Osteocyte (in vitro differentiated cells): ENCODE results near the gene HELT. TPM values are rescaled to one million over a fixed set of nuclear protein-coding genes. Genes with fewer than 3 reads are reported as not detected.

Experiments
- DNase-seq: peaks from one replicate; pipeline ENCODE4 v3.0.0; 2021; ENCODE audit warnings: mixed read lengths; ENCODE audit not compliant: unreplicated experiment; ENCODE audit errors: extremely low spot score
- H3K27ac Mint-ChIP-seq: one replicate; pipeline ENCODE4 v1.8.0; 2021; ENCODE audit warnings: mild to moderate bottlenecking, mixed read lengths; ENCODE audit not compliant: unreplicated experiment
- H3K27me3 Mint-ChIP-seq: one replicate; pipeline ENCODE4 v1.8.0; 2021; ENCODE audit warnings: mixed read lengths; ENCODE audit not compliant: unreplicated experiment
- H3K36me3 Mint-ChIP-seq: one replicate; pipeline ENCODE4 v1.8.0; 2021; ENCODE audit warnings: mixed read lengths; ENCODE audit not compliant: unreplicated experiment
- H3K4me1 Mint-ChIP-seq: one replicate; pipeline ENCODE4 v1.8.0; 2021; ENCODE audit warnings: mixed read lengths; ENCODE audit not compliant: unreplicated experiment
- H3K4me3 Mint-ChIP-seq: one replicate; pipeline ENCODE4 v1.8.0; 2021; ENCODE audit warnings: mild to moderate bottlenecking, moderate library complexity, mixed read lengths; ENCODE audit not compliant: unreplicated experiment
- H3K9me3 Mint-ChIP-seq: one replicate; pipeline ENCODE4 v1.8.0; 2021; ENCODE audit warnings: mixed read lengths; ENCODE audit not compliant: unreplicated experiment
- total RNA-seq: library from RNA; stranded (reverse); gene quantifications from 2 replicates; pipeline ENCODE4 v1.2.1, GENCODE V29; 2021
- TF ChIP-seq, protein P1 (sequence below): fragments of 200-600 bp; sonication (generic); IDR thresholded peaks from 2 replicates; pipeline ENCODE4 v1.5.0; 2021; ENCODE audit warnings: antibody characterized with exemption, mild to moderate bottlenecking, moderate library complexity

Gene HELT
- total RNA-seq, 1 donor from 2014 or later: not detected

DNA sequence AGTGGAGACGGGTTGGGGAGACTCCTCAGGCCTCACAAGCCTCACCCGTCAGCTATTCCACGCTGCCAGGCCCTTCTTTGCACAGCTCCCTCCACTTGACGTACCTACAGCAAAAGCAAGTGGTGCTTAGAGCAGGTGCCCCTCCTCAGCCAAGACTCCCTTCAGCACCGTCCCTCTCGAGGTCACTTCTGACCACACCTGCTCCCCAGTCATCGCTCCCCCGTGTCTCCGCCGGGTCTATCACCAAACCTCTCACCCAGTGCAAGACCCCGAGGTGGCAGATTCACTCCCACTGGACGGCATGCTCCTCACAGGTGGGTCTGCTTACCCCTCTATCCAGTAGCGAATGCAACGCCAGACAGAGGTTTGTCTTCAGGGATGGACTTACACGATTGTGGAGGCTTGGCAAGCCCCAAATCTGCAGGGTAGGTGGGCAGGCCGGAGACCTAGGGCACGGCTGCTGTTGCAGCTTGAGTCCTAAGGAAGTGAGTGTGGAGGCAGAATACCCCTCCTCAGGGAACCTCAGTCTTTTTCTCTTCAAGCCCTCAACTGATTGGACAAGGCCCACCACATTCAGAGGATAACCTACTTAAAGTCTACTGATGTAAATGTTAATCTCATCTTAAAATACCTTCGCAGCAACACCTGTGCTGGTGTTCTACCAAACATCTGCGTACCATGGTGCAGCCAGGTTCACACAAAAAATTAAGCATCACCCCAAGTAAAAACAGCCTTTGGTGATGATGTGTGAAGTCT, 14.5 kb upstream of the HELT start:
- TF ChIP-seq, protein P1, sequence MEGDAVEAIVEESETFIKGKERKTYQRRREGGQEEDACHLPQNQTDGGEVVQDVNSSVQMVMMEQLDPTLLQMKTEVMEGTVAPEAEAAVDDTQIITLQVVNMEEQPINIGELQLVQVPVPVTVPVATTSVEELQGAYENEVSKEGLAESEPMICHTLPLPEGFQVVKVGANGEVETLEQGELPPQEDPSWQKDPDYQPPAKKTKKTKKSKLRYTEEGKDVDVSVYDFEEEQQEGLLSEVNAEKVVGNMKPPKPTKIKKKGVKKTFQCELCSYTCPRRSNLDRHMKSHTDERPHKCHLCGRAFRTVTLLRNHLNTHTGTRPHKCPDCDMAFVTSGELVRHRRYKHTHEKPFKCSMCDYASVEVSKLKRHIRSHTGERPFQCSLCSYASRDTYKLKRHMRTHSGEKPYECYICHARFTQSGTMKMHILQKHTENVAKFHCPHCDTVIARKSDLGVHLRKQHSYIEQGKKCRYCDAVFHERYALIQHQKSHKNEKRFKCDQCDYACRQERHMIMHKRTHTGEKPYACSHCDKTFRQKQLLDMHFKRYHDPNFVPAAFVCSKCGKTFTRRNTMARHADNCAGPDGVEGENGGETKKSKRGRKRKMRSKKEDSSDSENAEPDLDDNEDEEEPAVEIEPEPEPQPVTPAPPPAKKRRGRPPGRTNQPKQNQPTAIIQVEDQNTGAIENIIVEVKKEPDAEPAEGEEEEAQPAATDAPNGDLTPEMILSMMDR: no peak
- Mint-ChIP-seq H3K36me3 (no peaks in the 10 kb centered on the region), H3K9me3 (no peaks in the 10 kb centered on the region), H3K27me3 (peaks cover 52% of the 10 kb centered on the region), H3K27ac (no peak overlapping the region), H3K4me1 (peaks cover 12% of the 10 kb centered on the region), H3K4me3 (no peak overlapping the region)
- no peak for DNase-seq

DNA sequence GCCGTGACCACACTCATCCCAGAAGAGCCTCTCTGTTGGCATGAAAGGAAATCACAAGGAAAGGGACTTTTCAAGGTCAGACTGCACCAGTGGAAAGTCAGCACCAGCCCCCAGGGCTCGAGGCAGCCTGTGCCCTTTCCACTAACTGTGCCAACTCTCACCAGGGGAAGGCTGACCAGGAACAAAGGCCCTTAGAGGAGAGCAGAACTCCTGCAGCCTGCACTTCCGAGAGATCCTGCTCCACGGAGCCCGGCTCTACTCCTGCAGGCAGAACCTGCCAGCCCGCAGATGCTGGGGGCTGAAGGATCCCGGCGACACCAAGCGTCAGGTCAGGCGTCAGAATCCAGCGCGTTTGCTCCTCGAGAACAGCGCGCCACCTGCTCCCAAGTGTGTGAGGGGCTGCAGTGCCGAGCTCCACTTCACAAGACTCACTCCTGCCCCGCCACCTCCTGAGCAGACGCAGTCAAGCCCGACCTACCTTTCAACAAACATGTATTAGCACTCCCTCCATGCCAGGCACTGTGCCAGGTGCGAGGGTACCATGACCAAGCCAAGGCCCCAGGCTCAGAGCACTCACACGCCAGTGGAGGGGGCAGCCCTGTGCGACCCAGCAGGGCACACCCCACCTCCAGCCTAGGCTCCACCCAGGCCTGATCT, 13.6 kb upstream of the HELT start:
- TF ChIP-seq, protein P1: no peak
- Mint-ChIP-seq H3K4me1 (peaks cover 12% of the 10 kb centered on the region), H3K27me3 (peaks cover 60% of the 10 kb centered on the region), H3K9me3 (no peaks in the 10 kb centered on the region), H3K27ac (no peak overlapping the region), H3K4me3 (peak overlapping the region; percentile 65), H3K36me3 (no peaks in the 10 kb centered on the region)
- DNase-seq: no peak

DNA sequence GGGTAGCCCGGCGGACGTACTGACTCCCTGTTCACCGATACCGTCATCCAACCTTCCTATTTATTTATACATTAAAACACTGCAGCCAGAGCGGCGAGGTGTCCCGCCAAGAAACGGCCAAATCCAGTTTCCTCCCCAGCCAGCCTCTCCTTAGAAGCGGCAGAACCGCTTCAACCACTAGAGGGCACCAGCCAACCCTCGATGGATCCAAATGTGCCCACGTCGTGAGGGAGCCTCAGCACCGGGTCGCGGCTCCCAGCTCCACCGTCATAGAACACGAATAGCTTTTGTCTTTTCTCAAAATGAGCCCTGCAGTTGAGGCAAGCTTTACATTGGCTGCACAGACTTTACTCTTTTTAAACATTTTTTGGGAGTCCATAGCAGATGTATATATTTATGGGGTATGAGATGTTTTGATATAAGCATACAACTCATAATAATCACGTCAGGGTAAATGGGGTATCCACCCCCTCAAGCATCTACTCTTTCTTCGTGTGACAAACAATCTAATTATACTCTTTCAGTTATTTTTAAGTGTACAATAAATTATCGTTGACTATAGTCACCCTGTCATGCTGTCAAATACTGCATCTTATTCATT, 13.0 kb upstream of the HELT start:
- Mint-ChIP-seq H3K36me3 (no peaks in the 10 kb centered on the region), H3K27ac (no peak overlapping the region), H3K9me3 (no peaks in the 10 kb centered on the region), H3K4me1 (peaks cover 12% of the 10 kb centered on the region), H3K27me3 (peaks cover 60% of the 10 kb centered on the region), H3K4me3 (peak overlapping the region; percentile 65)
- TF ChIP-seq, protein P1: peak; percentile 93
- DNase-seq: peak; percentile 91

DNA sequence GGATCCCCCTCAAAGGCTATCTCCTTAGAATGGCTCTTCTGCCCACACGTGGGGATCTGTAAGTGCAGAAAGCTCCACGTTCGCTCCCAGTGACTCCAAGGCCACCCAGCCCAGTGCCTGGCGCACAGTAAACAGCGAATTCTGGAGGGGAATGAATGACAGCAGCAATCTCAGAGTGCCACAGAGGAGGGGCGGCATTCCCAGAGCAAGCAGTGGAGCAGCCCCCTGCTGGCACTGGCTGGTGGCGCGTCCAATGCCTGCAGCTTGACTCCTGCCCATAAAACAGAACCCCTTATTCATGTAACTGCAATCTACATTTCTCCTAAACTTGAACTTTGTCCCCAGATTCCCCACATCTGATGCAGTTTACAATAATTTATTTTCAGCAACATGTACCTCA, 6.9 kb upstream of the HELT start:
- Mint-ChIP-seq H3K4me3 (no peak overlapping the region), H3K27ac (no peak overlapping the region), H3K27me3 (peaks cover 81% of the 10 kb centered on the region), H3K36me3 (no peaks in the 10 kb centered on the region), H3K4me1 (peaks cover 2% of the 10 kb centered on the region), H3K9me3 (no peaks in the 10 kb centered on the region)
- DNase-seq: no peak
- TF ChIP-seq, protein P1: peak; percentile 55
